ENCODE data around the gene RCC1.

RCC1 gene

GRCh38 chr1:28457678-28458077 lies 48.2 kb upstream of the RCC1 start:
- TF ChIP-seq TOX (CRISPR knock-in tag; IDR thresholded peaks at IDR 0.05; ENCODE audit: borderline replicate concordance) (no peak), GLIS3 (CRISPR knock-in tag; IDR thresholded peaks at IDR 0.05) (no peak), ZNF565 (CRISPR knock-in tag; conservative IDR thresholded peaks at IDR 0.05; ENCODE audit: low read depth) (no peak), POU6F1 (CRISPR knock-in tag; IDR thresholded peaks at IDR 0.05; ENCODE audit: borderline replicate concordance, low read depth) (no peak), CSDC2 (CRISPR knock-in tag; IDR thresholded peaks at IDR 0.05) (no peak), SNAI2 (CRISPR knock-in tag; IDR thresholded peaks at IDR 0.05) (no peak)
- ATAC-seq = no peak

- peak; percentile 23; the same call in 1 of the 2 replicates for TF ChIP-seq ISL1 (CRISPR knock-in tag; IDR thresholded peaks at IDR 0.05)
- no peak for TF ChIP-seq OSR1 (CRISPR knock-in tag; IDR thresholded peaks at IDR 0.05)
- no peak for TF ChIP-seq CSRNP3 (CRISPR knock-in tag; IDR thresholded peaks at IDR 0.05)
- ATAC-seq = peak; percentile 67
These were observed 47.3 kb upstream of the RCC1 start for GRCh38 chr1:28458237-28459228.

- no peak for ATAC-seq
- TF ChIP-seq OSR1 (CRISPR knock-in tag; IDR thresholded peaks at IDR 0.05) (no peak), ZC3H10 (CRISPR knock-in tag; IDR thresholded peaks at IDR 0.05) (no peak), RARB (CRISPR knock-in tag; IDR thresholded peaks at IDR 0.05) (no peak), ZNF70 (CRISPR knock-in tag; IDR thresholded peaks at IDR 0.05) (no peak), SNAI2 (CRISPR knock-in tag; IDR thresholded peaks at IDR 0.05) (no peak), TSHZ2 (CRISPR knock-in tag; IDR thresholded peaks at IDR 0.05) (no peak), CSRNP3 (CRISPR knock-in tag; IDR thresholded peaks at IDR 0.05) (no peak), ARNTL (CRISPR knock-in tag; IDR thresholded peaks at IDR 0.05; ENCODE audit: borderline replicate concordance, low read depth) (no peak), CREB5 (CRISPR knock-in tag; IDR thresholded peaks at IDR 0.05; ENCODE audit: low read depth) (no peak), ESRRG (CRISPR knock-in tag; IDR thresholded peaks at IDR 0.05) (no peak), ZFP3 (CRISPR knock-in tag; IDR thresholded peaks at IDR 0.05) (no peak), PATZ1 (CRISPR knock-in tag; IDR thresholded peaks at IDR 0.05; ENCODE audit: borderline replicate concordance) (no peak), ZNF8 (CRISPR knock-in tag; IDR thresholded peaks at IDR 0.05) (no peak), POU6F1 (CRISPR knock-in tag; IDR thresholded peaks at IDR 0.05; ENCODE audit: borderline replicate concordance, low read depth) (no peak), CSDC2 (CRISPR knock-in tag; IDR thresholded peaks at IDR 0.05) (no peak), GLIS3 (CRISPR knock-in tag; IDR thresholded peaks at IDR 0.05) (no peak), PPARA (CRISPR knock-in tag; IDR thresholded peaks at IDR 0.05; ENCODE audit: borderline replicate concordance) (no peak), ZNF565 (CRISPR knock-in tag; conservative IDR thresholded peaks at IDR 0.05; ENCODE audit: low read depth) (no peak)
These were observed 39.5 kb upstream of the RCC1 start for GRCh38 chr1:28466226-28466778.
